GM18499 (cell line): ENCODE data around the gene SLC25A33.
A peak's percentile ranks its signal among the peaks of the same experiment; 100 is the strongest.
"Not testable (repeated sequence)": the region's sequence is repeated elsewhere in the genome, so short reads cannot be mapped to it uniquely, and the experiment has no call there.

ENCODE experiments used
- ATAC-seq: cut with Tn5 transposase; IDR thresholded peaks from one replicate; pipeline ENCODE4 v1.9.1; 2021; ENCODE audit warnings: moderate number of reproducible peaks; ENCODE audit not compliant: insufficient read depth, unreplicated experiment

The SLC25A33 gene

GRCh38 chr1:9537863-9538668 is 1.2 kb upstream of the SLC25A33 start:
- no peak for ATAC-seq

DNA sequence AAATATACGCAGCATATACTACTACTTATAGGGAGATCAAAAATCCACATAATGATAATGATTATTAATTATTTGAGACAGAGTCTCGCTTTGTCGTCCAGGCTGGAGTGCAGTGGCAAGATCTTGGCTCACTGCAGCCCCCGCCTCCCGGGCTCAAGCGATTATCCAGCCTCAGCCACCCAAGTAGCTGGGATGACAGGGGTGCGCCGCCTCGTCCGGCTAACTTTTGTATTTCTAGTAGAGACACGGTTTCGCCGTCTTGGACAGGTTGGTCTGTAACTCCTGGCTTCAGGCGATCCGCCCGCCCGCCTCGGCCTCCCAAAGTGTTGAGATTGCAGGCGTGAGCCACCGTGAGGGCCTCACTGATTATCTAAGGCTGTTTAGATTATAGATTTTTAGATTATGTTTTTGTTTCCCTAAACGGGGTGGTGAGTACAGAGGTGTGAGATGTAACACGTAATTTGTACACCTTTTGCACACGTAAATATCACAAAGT is 548 bp upstream of the SLC25A33 start:
- ATAC-seq: no peak

- peak; percentile 34 for ATAC-seq
These were observed 725 bp downstream of the SLC25A33 start for GRCh38 chr1:9539829-9540550.

GRCh38 chr1:9542430-9542829 is 3.2 kb downstream of the SLC25A33 start:
- no peak for ATAC-seq

DNA sequence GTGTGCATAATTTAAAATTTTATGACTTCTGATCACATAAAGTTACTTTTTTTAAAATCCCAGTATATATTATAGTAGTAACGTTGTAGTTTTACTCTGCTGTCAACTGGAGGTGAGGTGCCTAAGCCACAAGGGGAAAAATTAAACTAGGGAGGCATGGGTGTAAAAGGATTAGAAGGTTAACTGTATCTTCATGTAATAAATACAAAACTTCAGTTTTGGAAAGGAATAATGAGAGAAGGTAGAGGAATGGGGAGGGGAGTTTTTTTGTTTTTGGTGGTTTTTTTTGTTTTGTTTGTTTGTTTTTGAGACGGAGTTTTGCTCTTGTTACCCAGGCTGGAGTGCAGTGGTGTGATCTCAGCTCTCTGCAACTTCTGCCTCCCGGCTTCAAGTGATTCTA is 5.7 kb downstream of the SLC25A33 start:
- ATAC-seq: no peak

- no peak for ATAC-seq
These were observed 10.8 kb downstream of the SLC25A33 start for GRCh38 chr1:9549955-9550546.

DNA sequence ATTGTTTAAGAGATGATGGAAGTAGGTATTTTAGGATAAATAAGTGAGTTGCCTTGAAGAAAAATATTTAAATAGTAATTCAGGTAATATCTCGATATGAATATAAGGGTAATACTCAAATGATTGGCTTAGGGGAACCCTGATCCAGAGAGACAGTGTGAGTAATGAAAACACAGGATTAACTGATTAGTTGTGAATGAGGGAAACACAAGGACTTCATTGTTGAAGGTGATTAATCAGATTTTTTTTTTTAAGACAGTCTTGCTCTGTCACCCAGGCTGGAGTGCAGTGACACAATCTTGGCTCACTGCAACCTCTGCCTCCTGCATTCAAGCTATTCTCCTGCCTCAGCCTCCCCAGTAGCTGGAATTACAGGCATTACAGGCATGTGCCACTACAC is 12.7 kb downstream of the SLC25A33 start:
- no peak for ATAC-seq

DNA sequence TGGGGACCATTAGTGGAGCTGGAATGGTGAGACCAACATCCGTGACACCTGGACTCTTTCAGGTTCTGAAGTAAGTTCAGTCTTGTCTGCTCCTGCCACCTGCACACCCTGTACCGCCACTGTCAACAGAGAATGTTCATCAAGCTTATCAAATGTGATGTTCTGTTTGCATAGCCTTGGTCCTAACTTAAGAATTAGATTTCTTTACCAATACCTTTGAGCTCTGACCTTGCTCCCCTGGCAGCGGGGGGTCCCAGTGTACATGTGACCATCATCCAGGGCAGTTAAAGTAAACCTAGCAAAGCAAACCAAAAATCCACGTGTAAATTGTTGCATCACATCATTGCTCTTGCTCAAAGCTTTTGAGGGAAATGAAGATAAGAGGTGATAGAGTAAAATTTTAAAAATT is 14.5 kb downstream of the SLC25A33 start:
- ATAC-seq: no peak

GRCh38 chr1:9555942-9556341 is 16.7 kb downstream of the SLC25A33 start:
- no peak for ATAC-seq

DNA sequence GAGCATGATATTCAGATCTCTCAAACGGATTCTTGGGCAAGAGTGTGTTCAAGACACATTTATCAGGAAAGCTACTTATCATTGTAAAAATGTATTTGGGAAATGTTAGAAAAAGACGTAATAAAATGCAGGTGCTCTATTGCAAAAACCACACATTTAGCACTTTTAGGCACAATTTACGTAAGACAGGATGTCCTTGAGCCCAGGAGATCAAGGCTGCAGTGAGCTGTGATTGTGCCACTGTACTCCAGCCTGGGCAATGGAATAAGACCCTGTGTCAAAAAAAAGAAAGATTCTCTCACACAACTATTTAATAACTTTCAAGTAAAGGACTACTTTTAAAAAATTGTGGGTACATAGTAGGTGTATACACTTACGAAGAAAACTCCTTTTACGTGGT is 18.4 kb downstream of the SLC25A33 start:
- no peak for ATAC-seq

GRCh38 chr1:9558271-9558945 is 19.1 kb downstream of the SLC25A33 start:
- no peak for ATAC-seq

- no peak for ATAC-seq
These were observed 19.8 kb downstream of the SLC25A33 start for GRCh38 chr1:9558946-9559545.

DNA sequence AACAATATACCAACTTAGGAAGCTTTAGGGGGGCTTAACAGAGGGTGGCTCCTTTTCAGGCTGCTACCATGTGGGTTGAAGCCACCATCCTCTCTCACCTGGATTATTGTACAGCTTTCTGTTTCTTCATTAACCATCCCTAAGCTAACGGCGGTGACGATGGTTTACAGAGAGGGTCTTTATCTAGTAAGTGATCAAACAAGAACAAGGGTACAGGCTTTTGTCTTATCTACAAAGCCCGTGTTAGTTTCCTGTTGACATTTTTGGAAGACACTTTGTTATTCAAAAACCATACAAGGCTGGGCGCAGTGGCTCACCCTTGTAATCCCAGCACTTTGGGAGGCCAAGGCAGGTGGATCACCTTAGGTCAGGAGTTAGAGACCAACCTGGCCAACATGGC is 20.4 kb downstream of the SLC25A33 start:
- no peak for ATAC-seq

GRCh38 chr1:9560090-9560489 is 20.8 kb downstream of the SLC25A33 start:
- ATAC-seq: not testable (repeated sequence)

- ATAC-seq: no peak
These were observed 22.2 kb downstream of the SLC25A33 start for GRCh38 chr1:9561429-9561828.

- no peak for ATAC-seq
These were observed 30.0 kb downstream of the SLC25A33 start for GRCh38 chr1:9569267-9569666.

DNA sequence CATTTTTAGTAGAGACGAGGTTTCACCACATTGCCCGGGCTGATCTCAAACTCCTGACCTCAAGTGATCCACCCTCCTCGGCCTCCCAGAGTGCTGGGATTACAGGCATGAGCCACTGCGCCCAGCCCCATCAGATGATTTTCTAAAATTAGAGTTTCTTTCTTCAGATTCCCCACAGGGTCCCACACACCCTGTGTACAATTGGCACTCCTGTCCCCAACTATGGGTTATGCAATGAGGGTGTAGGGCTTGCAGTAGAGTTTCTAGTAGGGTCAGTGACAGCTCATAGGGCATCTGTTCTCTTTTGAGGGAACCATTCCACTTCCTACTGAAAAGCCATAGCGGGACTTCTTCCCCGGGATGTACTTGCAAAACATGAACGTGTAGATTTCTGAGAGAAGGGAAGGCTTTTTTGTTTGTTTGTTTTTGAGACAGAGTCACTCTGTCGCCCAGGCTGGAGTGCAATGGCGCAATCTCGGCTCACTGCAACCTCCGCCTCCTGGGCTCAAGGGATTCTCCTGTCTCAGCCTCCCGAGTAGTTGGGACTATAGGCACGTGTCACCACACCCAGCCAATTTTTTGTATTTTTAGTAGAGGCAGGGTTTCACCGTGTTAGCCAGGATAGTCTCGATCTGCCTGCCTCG is 31.7 kb downstream of the SLC25A33 start:
- ATAC-seq: not testable (repeated sequence)

- ATAC-seq: no peak
These were observed 34.5 kb downstream of the SLC25A33 start for GRCh38 chr1:9573723-9574122.

DNA sequence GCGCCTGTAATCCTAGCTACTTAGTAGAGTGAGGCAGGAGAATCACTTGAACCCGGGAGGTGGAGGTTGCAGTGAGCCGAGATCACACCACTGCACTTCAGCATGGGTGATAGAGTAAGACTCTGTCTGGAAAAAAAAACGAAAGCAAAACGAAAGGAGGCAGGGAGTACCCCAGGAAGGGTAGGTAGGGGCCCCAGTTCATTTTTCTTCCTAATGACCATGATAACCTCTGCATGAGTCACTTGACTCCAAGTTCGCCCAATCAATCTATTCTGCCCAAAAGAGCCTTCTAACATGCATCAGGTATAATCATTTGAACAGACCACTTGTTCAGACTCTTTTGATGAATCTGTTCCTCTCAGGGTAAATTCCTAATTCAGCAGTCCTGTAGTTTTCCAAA is 36.2 kb downstream of the SLC25A33 start:
- ATAC-seq: no peak

- ATAC-seq: no peak
These were observed 37.6 kb downstream of the SLC25A33 start for GRCh38 chr1:9576903-9577302.
